H9 (cell line): ENCODE data around the gene KIFC3. TPM values are rescaled to one million over a fixed set of nuclear protein-coding genes. Genes with fewer than 3 reads are reported as not detected.

Experiments
- DNase-seq: peaks from one replicate; pipeline ENCODE4 v3.0.0-alpha.2; 2017
- H2AFZ ChIP-seq: one replicate; pipeline ENCODE4 v1.6.1; 2013; ENCODE audit warnings: mild to moderate bottlenecking, low read length, control low read depth, moderate library complexity
- H2AK5ac ChIP-seq: 2 replicates; pipeline ENCODE4 v1.6.1; 2013; ENCODE audit warnings: low read length, control low read depth, mixed read lengths; ENCODE audit not compliant: insufficient read length
- H2BK120ac ChIP-seq: one replicate; pipeline ENCODE4 v1.6.1; 2013; ENCODE audit warnings: low read depth, mild to moderate bottlenecking, low read length, control low read depth, inconsistent platforms; ENCODE audit not compliant: poor library complexity, severe bottlenecking
- H2BK12ac ChIP-seq: 2 replicates; pipeline ENCODE4 v1.6.1; 2013; ENCODE audit warnings: low read length, control low read depth, mixed read lengths, low read depth; ENCODE audit not compliant: insufficient read length
- H2BK15ac ChIP-seq: 2 replicates; pipeline ENCODE4 v1.6.1; 2013; ENCODE audit warnings: low read depth, low read length, control low read depth
- H2BK20ac ChIP-seq: one replicate; pipeline ENCODE4 v1.6.1; 2013; ENCODE audit warnings: low read depth, mild to moderate bottlenecking, low read length, control low read depth, inconsistent platforms; ENCODE audit not compliant: poor library complexity, severe bottlenecking
- H2BK5ac ChIP-seq: 2 replicates; pipeline ENCODE4 v1.6.1; 2013; ENCODE audit warnings: low read length, control low read depth, mixed read lengths; ENCODE audit not compliant: insufficient read length
- H3K14ac ChIP-seq: 2 replicates; pipeline ENCODE4 v1.6.1; 2013; ENCODE audit warnings: low read length, control low read depth; ENCODE audit not compliant: insufficient read depth
- H3K18ac ChIP-seq: 2 replicates; pipeline ENCODE4 v1.6.1; 2013; ENCODE audit warnings: low read depth, mild to moderate bottlenecking, mixed read lengths, low read length, control low read depth; ENCODE audit not compliant: insufficient read length
- H3K23ac ChIP-seq: 2 replicates; pipeline ENCODE4 v1.6.1; 2013; ENCODE audit warnings: low read length, control low read depth, mixed read lengths, low read depth; ENCODE audit not compliant: insufficient read length
- H3K23me2 ChIP-seq: 2 replicates; pipeline ENCODE4 v1.6.1; 2013; ENCODE audit warnings: low read depth, mild to moderate bottlenecking, mixed read lengths, low read length, control low read depth; ENCODE audit not compliant: insufficient read length, poor library complexity, severe bottlenecking
- H3K27ac ChIP-seq: 2 replicates; pipeline ENCODE4 v1.5.1; 2013; ENCODE audit warnings: low read length, control low read depth, mixed read lengths, low read depth; ENCODE audit not compliant: insufficient read length
- H3K27me3 ChIP-seq: 2 replicates; pipeline ENCODE4 v1.6.1; 2013; ENCODE audit warnings: low read length, control low read depth, inconsistent platforms; ENCODE audit not compliant: insufficient read depth
- H3K4ac ChIP-seq: 2 replicates; pipeline ENCODE4 v1.6.1; 2013; ENCODE audit warnings: low read depth, mild to moderate bottlenecking, control low read depth, inconsistent platforms, low read length, moderate library complexity
- H3K4me1 ChIP-seq: 2 replicates; pipeline ENCODE4 v1.6.1; 2013; ENCODE audit warnings: low read length, control low read depth, inconsistent platforms; ENCODE audit not compliant: insufficient read depth
- H3K4me2 ChIP-seq: 2 replicates; pipeline ENCODE4 v1.6.1; 2013; ENCODE audit warnings: low read length, control low read depth, mixed read lengths; ENCODE audit not compliant: insufficient read length, insufficient read depth
- H3K56ac ChIP-seq: 2 replicates; pipeline ENCODE4 v1.6.1; 2013; ENCODE audit warnings: low read depth, mild to moderate bottlenecking, mixed read lengths, low read length, control low read depth; ENCODE audit not compliant: insufficient read length
- H3K79me1 ChIP-seq: 2 replicates; pipeline ENCODE4 v1.6.1; 2013; ENCODE audit warnings: low read depth, mild to moderate bottlenecking, moderate library complexity, low read length, control low read depth, inconsistent platforms; ENCODE audit not compliant: insufficient read depth, poor library complexity, severe bottlenecking
- H3K79me2 ChIP-seq: 2 replicates; pipeline ENCODE4 v1.6.1; 2013; ENCODE audit warnings: low read length, control low read depth, inconsistent platforms; ENCODE audit not compliant: insufficient read depth
- H3K9ac ChIP-seq: 2 replicates; pipeline ENCODE4 v1.6.1; 2013; ENCODE audit warnings: low read length, control low read depth, mixed read lengths; ENCODE audit not compliant: insufficient read length; ENCODE audit errors: extremely low read depth
- H3K9me3 ChIP-seq: one replicate; pipeline ENCODE4 v1.6.1; 2013; ENCODE audit warnings: low read depth, low read length, inconsistent platforms; ENCODE audit not compliant: control insufficient read depth
- H3T11ph ChIP-seq: one replicate; pipeline ENCODE4 v1.6.1; 2013; ENCODE audit warnings: mild to moderate bottlenecking, low read length, control low read depth, inconsistent platforms
- H4K20me1 ChIP-seq: one replicate; pipeline ENCODE4 v1.6.1; 2013; ENCODE audit not compliant: control insufficient read depth, insufficient read length, insufficient read depth
- H4K5ac ChIP-seq: 2 replicates; pipeline ENCODE4 v1.6.1; 2013; ENCODE audit warnings: low read depth, mild to moderate bottlenecking, mixed read lengths, low read length, control low read depth; ENCODE audit not compliant: insufficient read length
- H4K8ac ChIP-seq: replicated peaks from 2 replicates; pipeline ENCODE4 v1.6.1; 2013; ENCODE audit warnings: low read length, control low read depth, mixed read lengths, low read depth; ENCODE audit not compliant: insufficient read length
- H4K91ac ChIP-seq: 2 replicates; pipeline ENCODE4 v1.6.1; 2013; ENCODE audit warnings: low read depth, mild to moderate bottlenecking, moderate library complexity, mixed read lengths, low read length, control low read depth; ENCODE audit not compliant: insufficient read length
- H3K27ac Mint-ChIP-seq, 3 experiments: 2 replicates in 2 of 3; 3 replicates in 1 of 3; pipeline ENCODE4 v1.8.0; 2020 to 2021; ENCODE audit warnings: mixed read lengths in 3 of 3, mild to moderate bottlenecking in 1 of 3, moderate library complexity in 1 of 3
- H3K27me3 Mint-ChIP-seq: 2 replicates; pipeline ENCODE4 v1.8.0; 2021; ENCODE audit warnings: low read depth, mild to moderate bottlenecking, moderate library complexity, mixed read lengths
- H3K36me3 Mint-ChIP-seq, 3 experiments: 2 replicates in 2 of 3; 3 replicates in 1 of 3; pipeline ENCODE4 v1.8.0; 2020 to 2021; ENCODE audit warnings: low read depth in 3 of 3, mixed read lengths in 3 of 3; ENCODE audit not compliant: insufficient read depth in 1 of 3
- H3K4me1 Mint-ChIP-seq, 2 experiments: 2 replicates each; pipeline ENCODE4 v1.8.0; 2020; ENCODE audit warnings: mixed read lengths in 2 of 2
- H3K4me3 Mint-ChIP-seq, 2 experiments: 2 replicates in 1 of 2; 3 replicates in 1 of 2; pipeline ENCODE4 v1.8.0; 2020 to 2021; ENCODE audit warnings: mild to moderate bottlenecking in 2 of 2, mixed read lengths in 2 of 2, moderate library complexity in 1 of 2
- H3K9me3 Mint-ChIP-seq, 2 experiments: 2 replicates in 1 of 2; 3 replicates in 1 of 2; pipeline ENCODE4 v1.8.0; 2020; ENCODE audit warnings: mild to moderate bottlenecking in 2 of 2, mixed read lengths in 2 of 2, moderate library complexity in 1 of 2
- WGBS: extraction: QIAGEN DNeasy Blood & Tissue Kit; methylation state at CpG from one replicate; pipeline ENCODE4 v1.1.7; 2013; ENCODE audit warnings: missing lambda C conversion rate, low lambda C conversion rate, mixed read lengths; ENCODE audit not compliant: insufficient read length; ENCODE audit errors: extremely low coverage; 5-methylcytosine and 5-hydroxymethylcytosine counted together
- total RNA-seq: library from RNA; stranded (reverse); gene quantifications from 2 replicates; pipeline ENCODE4 v1.2.1, GENCODE V29; 2021
- TF ChIP-seq, protein P1 (sequence below): fragments of 200-600 bp; sonication (generic); conservative IDR thresholded peaks from 3 replicates; pipeline ENCODE4 v1.8.0; 2021; ENCODE audit warnings: antibody characterized with exemption, mild to moderate bottlenecking

The KIFC3 gene
- total RNA-seq, 1 experiment from 2014 or later = 5.0 TPM

DNA sequence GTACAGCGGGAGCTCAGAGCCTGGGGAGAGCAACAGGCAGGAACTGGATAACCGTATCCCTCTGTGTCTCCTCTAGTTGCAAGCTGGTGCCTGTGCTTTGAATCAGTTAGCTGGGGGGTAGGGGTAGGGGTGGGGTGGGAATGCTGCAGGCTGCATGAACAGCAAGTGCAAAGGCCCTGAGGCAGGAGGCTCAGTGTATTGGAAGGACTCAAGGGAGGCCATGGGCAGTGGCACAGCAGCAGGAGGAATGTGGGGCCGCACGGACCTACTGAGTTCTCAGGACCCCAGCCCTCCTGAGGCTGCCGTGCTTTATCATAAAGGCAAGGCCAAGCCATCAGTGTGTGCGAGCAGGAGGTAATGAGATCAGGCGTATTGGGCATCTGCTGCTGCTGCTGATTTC lies 63.4 kb downstream of the KIFC3 start:
- TF ChIP-seq, protein P1, sequence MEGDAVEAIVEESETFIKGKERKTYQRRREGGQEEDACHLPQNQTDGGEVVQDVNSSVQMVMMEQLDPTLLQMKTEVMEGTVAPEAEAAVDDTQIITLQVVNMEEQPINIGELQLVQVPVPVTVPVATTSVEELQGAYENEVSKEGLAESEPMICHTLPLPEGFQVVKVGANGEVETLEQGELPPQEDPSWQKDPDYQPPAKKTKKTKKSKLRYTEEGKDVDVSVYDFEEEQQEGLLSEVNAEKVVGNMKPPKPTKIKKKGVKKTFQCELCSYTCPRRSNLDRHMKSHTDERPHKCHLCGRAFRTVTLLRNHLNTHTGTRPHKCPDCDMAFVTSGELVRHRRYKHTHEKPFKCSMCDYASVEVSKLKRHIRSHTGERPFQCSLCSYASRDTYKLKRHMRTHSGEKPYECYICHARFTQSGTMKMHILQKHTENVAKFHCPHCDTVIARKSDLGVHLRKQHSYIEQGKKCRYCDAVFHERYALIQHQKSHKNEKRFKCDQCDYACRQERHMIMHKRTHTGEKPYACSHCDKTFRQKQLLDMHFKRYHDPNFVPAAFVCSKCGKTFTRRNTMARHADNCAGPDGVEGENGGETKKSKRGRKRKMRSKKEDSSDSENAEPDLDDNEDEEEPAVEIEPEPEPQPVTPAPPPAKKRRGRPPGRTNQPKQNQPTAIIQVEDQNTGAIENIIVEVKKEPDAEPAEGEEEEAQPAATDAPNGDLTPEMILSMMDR = no peak
- no peaks in the 10 kb centered on the region for H3K27me3 ChIP-seq
- H3K56ac ChIP-seq = no peak overlapping the region
- H4K8ac ChIP-seq = no peak overlapping the region
- H3K4me2 ChIP-seq = no peak overlapping the region
- no CpG with 5 or more reads among the region's 7 CpGs for WGBS
- no peaks in the 10 kb centered on the region for H3K9me3 ChIP-seq
- H2AFZ ChIP-seq = no peak overlapping the region
- H3K23ac ChIP-seq = no peak overlapping the region
- H3K9ac ChIP-seq = no peak overlapping the region
- no peak overlapping the region for H3K4ac ChIP-seq
- H3T11ph ChIP-seq = no peak overlapping the region
- peaks cover 11% of the 10 kb centered on the region for H3K23me2 ChIP-seq
- H3K14ac ChIP-seq = no peak overlapping the region
- Mint-ChIP-seq H3K27ac (no peak overlapping the region), H3K27me3 (no peaks in the 10 kb centered on the region), H3K4me3 (no peak overlapping the region), H3K4me1 (peaks cover 11 to 18% of the 10 kb centered on the region in 2 experiments), H3K9me3 (no peaks in the 10 kb centered on the region), H3K36me3 (peaks cover 4 to 9% (median 8%) of the 10 kb centered on the region in 3 experiments; a peak in 5 of 7 replicates)
- no peak overlapping the region for H2AK5ac ChIP-seq
- no peak overlapping the region for H2BK15ac ChIP-seq
- H4K91ac ChIP-seq = no peak overlapping the region
- H2BK20ac ChIP-seq = no peak overlapping the region
- H4K20me1 ChIP-seq = peaks cover 3% of the 10 kb centered on the region
- no peaks in the 10 kb centered on the region for H3K79me1 ChIP-seq
- no peak for DNase-seq
- no peak overlapping the region for H2BK5ac ChIP-seq
- H3K18ac ChIP-seq = no peak overlapping the region
- no peak overlapping the region for H4K5ac ChIP-seq
- H2BK12ac ChIP-seq = no peak overlapping the region
- no peaks in the 10 kb centered on the region for H3K79me2 ChIP-seq
- H3K27ac ChIP-seq = no peak overlapping the region
- no peaks in the 10 kb centered on the region for H3K4me1 ChIP-seq
- H2BK120ac ChIP-seq = no peak overlapping the region
